Loucy (cell line): Measurements from ENCODE around the gene FEV.

Experiments used
- EZH2phosphoT487 ChIP-seq: fragments of 200-600 bp; IDR thresholded peaks from 2 replicates; pipeline ENCODE4 v1.6.1; 2018; ENCODE audit warnings: antibody characterized with exemption, mild to moderate bottlenecking, moderate library complexity, borderline replicate concordance
- TF ChIP-seq, protein P1 (sequence below): fragments of 200-600 bp; sonication (generic); conservative IDR thresholded peaks from 2 replicates; pipeline ENCODE4 v1.5.1; 2014; ENCODE audit warnings: mild to moderate bottlenecking, antibody characterized with exemption, low read length

DNA sequence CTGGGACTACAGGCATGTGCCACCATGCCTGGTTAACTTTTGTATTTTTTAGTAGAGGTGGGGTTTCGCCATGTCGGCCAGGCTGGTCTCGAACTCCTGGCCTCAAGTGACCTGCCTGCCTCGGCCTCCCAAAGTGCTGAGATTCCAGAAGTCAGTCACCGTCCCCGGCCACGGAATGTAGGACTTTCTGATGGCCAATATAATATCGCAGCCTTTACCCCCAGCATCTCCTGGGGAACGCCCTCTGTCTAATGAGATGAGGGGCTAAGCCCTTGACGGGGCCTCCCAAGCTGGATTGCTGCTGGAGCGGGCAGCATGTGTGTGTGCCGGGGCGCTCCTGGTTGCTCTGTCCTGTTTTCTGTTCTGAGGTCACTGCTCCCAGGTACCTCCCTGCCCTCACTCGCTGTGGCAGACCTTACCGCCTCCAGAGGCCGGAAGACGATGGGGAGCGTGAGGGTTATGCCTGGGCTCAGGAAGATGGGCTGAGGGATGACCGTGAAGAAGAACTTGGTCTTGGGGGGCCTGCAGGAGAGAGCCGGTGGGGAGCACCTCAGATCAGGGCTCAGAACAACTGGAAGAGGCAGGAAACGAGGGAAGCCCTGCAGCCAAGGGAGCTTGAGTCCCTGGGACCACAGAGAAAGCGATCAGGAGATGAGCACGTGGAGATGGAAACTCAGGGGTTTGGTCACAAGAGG lies 47.2 kb upstream of the FEV start:
- TF ChIP-seq, protein P1, sequence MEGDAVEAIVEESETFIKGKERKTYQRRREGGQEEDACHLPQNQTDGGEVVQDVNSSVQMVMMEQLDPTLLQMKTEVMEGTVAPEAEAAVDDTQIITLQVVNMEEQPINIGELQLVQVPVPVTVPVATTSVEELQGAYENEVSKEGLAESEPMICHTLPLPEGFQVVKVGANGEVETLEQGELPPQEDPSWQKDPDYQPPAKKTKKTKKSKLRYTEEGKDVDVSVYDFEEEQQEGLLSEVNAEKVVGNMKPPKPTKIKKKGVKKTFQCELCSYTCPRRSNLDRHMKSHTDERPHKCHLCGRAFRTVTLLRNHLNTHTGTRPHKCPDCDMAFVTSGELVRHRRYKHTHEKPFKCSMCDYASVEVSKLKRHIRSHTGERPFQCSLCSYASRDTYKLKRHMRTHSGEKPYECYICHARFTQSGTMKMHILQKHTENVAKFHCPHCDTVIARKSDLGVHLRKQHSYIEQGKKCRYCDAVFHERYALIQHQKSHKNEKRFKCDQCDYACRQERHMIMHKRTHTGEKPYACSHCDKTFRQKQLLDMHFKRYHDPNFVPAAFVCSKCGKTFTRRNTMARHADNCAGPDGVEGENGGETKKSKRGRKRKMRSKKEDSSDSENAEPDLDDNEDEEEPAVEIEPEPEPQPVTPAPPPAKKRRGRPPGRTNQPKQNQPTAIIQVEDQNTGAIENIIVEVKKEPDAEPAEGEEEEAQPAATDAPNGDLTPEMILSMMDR = no peak
- TF ChIP-seq EZH2phosphoT487 = no peak
